BLaER1 treated with 17β-estradiol and CSF1 and Interleukin-3, amounts not matched to agents 10 nM and 100 nM (cell line): ENCODE data around the gene RASGEF1B.

Experiments
- H3K27ac ChIP-seq, 11 experiments: shearing (Covaris generic); formaldehyde crosslinking; 2 replicates each; pipeline ENCODE4 v1.8.1; 2022
- H3K27me3 ChIP-seq, 11 experiments: shearing (Covaris generic); formaldehyde crosslinking; 2 replicates each; pipeline ENCODE4 v1.8.1; 2022
- H3K36me3 ChIP-seq, 11 experiments: shearing (Covaris generic); formaldehyde crosslinking; 2 replicates each; pipeline ENCODE4 v1.8.1; 2022
- H3K4me1 ChIP-seq, 10 experiments: shearing (Covaris generic); formaldehyde crosslinking; 2 replicates each; pipeline ENCODE4 v1.8.1; 2022
- H3K4me2 ChIP-seq, 11 experiments: shearing (Covaris generic); formaldehyde crosslinking; 2 replicates each; pipeline ENCODE4 v1.8.1; 2022
- H3K4me3 ChIP-seq, 10 experiments: shearing (Covaris generic); formaldehyde crosslinking; 2 replicates each; pipeline ENCODE4 v1.8.1; 2022
- H3K9ac ChIP-seq, 11 experiments: shearing (Covaris generic); formaldehyde crosslinking; 2 replicates each; pipeline ENCODE4 v1.8.1; 2022
- H3K9me3 ChIP-seq, 11 experiments: shearing (Covaris generic); formaldehyde crosslinking; replicated peaks in 1 of 11; 2 replicates each; pipeline ENCODE4 v1.8.1; 2022
- H4K20me1 ChIP-seq, 11 experiments: shearing (Covaris generic); formaldehyde crosslinking; 2 replicates each; pipeline ENCODE4 v1.8.1; 2022
- Cebpa-rat ChIP-seq, 11 experiments: shearing (Covaris generic); IDR thresholded peaks; 2 replicates each; pipeline ENCODE4 v1.8.1; 2022

The RASGEF1B gene

DNA sequence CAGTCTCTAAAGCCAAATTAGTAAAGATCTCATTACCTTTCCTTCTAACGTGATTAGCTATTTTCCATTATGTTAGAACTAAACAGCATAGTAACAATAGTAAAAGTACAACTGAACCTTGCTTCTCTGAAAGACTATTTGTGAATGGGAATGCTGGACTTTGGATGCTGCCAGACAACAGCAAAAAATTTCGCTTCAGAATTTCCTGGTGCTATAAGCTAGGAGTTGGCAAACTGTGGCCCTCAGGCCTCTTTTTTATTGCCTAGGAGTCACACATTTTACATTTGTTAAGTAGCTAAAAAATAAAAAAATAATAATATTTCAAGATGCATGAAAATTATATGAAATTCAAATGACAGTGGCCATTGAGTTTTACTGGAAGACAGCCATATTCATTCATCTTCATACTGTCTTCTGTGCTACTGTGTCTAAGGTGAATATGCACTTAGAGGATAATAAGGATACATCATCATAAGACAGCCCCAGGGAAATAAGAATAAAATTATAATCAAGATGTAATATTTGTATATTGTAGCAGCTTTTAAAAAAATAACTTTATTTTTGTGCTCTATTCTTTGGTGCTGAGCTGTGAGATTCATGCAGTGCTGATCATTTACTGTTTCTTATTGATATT, 34.6 kb downstream of the RASGEF1B start:
- peaks cover 37 to 97% (median 69%) of the 10 kb centered on the region in 11 experiments; a peak in 21 of 22 replicates for H3K36me3 ChIP-seq
- H3K4me1 ChIP-seq = no peaks in the 10 kb centered on the region
- H3K9me3 ChIP-seq = peaks cover 0 to 5% (median 0%) of the 10 kb centered on the region in 11 experiments; a peak in 4 of 22 replicates
- H3K4me3 ChIP-seq = no peak overlapping the region
- H3K9ac ChIP-seq = no peak overlapping the region
- H3K4me2 ChIP-seq = no peak overlapping the region
- no peak for TF ChIP-seq Cebpa-rat (IDR thresholded peaks at IDR 0.05)
- H3K27me3 ChIP-seq = no peaks in the 10 kb centered on the region
- H4K20me1 ChIP-seq = peaks cover 0 to 89% (median 0%) of the 10 kb centered on the region in 11 experiments; a peak in 4 of 22 replicates
- no peak overlapping the region for H3K27ac ChIP-seq

DNA sequence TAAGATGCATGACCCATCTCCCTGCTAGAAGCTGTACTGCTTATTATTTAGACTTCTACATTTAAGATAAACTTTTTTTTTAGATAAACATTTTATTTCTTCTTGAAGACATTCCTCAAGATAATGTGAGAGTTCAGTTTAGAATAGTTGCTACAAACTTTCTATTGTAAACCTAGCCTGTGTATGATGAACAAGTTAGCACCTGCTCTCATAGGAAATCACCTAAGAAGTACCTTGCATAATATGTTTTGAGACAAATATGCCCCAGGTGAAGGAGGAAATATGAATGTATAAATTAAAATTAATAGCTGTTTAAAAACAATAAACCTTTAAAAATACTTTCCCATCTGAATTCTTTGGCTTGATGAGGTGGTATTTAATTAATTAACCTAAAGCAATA, 35.6 kb downstream of the RASGEF1B start:
- Histone ChIP-seq H3K4me3 (no peak overlapping the region), H3K9ac (no peak overlapping the region), H3K4me1 (no peaks in the 10 kb centered on the region), H3K9me3 (peaks cover 0 to 5% (median 0%) of the 10 kb centered on the region in 11 experiments; a peak in 4 of 22 replicates), H3K27ac (no peak overlapping the region), H3K36me3 (peaks cover 33 to 97% (median 68%) of the 10 kb centered on the region in 11 experiments; a peak in 21 of 22 replicates), H3K27me3 (no peaks in the 10 kb centered on the region), H3K4me2 (no peak overlapping the region), H4K20me1 (peaks cover 0 to 88% (median 0%) of the 10 kb centered on the region in 11 experiments; a peak in 4 of 22 replicates)
- no peak for TF ChIP-seq Cebpa-rat (IDR thresholded peaks at IDR 0.05)

DNA sequence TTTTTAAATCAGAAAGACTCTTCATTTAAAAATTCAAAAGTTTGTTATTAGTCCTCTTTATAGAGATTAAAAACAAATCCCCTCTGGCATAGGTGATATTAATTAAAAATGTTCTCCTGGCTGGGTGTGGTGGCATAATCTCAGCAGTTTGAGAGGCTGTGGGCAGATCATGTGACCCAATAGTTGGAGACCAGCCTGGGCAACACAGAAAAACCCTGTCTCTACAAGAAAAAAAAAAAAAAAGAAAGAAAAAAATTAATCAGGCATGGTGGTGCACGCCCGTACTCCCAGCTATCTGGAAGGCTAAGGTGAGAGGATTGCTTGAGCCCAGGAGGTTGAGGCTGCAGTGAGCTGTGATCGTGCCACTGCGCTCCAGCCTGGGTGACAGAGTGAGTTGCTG, 38.9 kb downstream of the RASGEF1B start:
- H3K4me2 ChIP-seq = no peak overlapping the region
- no peaks in the 10 kb centered on the region for H3K27me3 ChIP-seq
- no peak overlapping the region for H3K4me3 ChIP-seq
- H3K9ac ChIP-seq = no peak overlapping the region
- peaks cover 0 to 92% (median 0%) of the 10 kb centered on the region in 11 experiments; a peak in 6 of 22 replicates for H4K20me1 ChIP-seq
- H3K9me3 ChIP-seq = peaks cover 0 to 17% (median 12%) of the 10 kb centered on the region in 11 experiments; a peak in 13 of 22 replicates
- H3K36me3 ChIP-seq = peaks cover 39 to 97% (median 63%) of the 10 kb centered on the region in 11 experiments; a peak in 20 of 22 replicates
- no peak for TF ChIP-seq Cebpa-rat (IDR thresholded peaks at IDR 0.05)
- H3K27ac ChIP-seq = no peak overlapping the region
- H3K4me1 ChIP-seq = no peaks in the 10 kb centered on the region

DNA sequence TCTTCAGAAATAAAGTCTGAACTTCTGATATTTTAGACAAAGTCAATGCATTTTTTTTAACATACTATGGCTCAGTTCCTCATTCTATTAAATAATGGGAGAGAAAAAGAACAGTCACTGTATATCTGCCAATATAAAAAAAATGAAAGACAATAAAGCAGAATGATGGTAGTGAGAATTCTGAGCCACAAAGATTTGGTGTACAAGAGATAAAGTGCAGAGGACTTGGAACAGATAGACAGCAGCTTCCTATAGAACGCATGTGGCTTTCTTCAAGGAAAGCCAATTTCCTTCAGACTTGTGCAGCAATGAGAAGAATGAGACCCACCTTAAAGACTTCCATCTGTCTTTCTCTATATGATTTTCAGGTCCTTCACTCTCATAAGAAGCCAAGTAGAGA, 39.7 kb downstream of the RASGEF1B start:
- H3K4me2 ChIP-seq = no peak overlapping the region
- H3K27ac ChIP-seq = no peak overlapping the region
- H3K4me3 ChIP-seq = no peak overlapping the region
- peaks cover 0 to 17% (median 12%) of the 10 kb centered on the region in 11 experiments; a peak in 13 of 22 replicates for H3K9me3 ChIP-seq
- no peaks in the 10 kb centered on the region for H3K27me3 ChIP-seq
- H3K4me1 ChIP-seq = no peaks in the 10 kb centered on the region
- peaks cover 0 to 92% (median 0%) of the 10 kb centered on the region in 11 experiments; a peak in 6 of 22 replicates for H4K20me1 ChIP-seq
- TF ChIP-seq Cebpa-rat (IDR thresholded peaks at IDR 0.05) = no peak
- H3K9ac ChIP-seq = no peak overlapping the region
- peaks cover 39 to 97% (median 71%) of the 10 kb centered on the region in 11 experiments; a peak in 20 of 22 replicates for H3K36me3 ChIP-seq

DNA sequence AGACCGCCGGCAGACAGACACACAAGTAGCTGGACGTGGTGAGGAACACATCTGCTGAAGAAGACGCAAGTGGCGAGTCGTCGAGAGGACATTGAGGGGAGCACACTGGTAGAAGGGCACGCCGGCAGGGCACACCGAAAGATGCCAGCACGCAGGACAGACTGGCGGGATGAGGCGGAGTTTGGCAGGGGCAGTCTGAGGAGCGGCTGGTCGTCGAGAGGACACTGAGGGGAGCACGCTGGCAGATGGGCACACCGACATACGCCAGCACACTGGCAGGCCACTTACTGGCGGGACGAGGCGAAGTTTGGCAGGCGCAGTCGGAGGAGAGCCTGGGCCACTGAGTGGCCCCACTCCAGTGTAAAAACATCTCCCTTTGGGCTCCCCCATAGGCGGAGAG, 42.1 kb downstream of the RASGEF1B start:
- no peak overlapping the region for H3K4me2 ChIP-seq
- H3K4me3 ChIP-seq = no peak overlapping the region
- H4K20me1 ChIP-seq = peaks cover 0 to 96% (median 0%) of the 10 kb centered on the region in 11 experiments; a peak in 6 of 22 replicates
- H3K27me3 ChIP-seq = no peaks in the 10 kb centered on the region
- peaks cover 39 to 100% (median 79%) of the 10 kb centered on the region in 11 experiments; a peak in 20 of 22 replicates for H3K36me3 ChIP-seq
- H3K9me3 ChIP-seq = peaks cover 0 to 17% (median 12%) of the 10 kb centered on the region in 11 experiments; a peak in 13 of 22 replicates
- H3K4me1 ChIP-seq = no peaks in the 10 kb centered on the region; a peak in 1 of 20 replicates
- no peak overlapping the region for H3K27ac ChIP-seq
- TF ChIP-seq Cebpa-rat (IDR thresholded peaks at IDR 0.05) = no peak
- H3K9ac ChIP-seq = no peak overlapping the region

DNA sequence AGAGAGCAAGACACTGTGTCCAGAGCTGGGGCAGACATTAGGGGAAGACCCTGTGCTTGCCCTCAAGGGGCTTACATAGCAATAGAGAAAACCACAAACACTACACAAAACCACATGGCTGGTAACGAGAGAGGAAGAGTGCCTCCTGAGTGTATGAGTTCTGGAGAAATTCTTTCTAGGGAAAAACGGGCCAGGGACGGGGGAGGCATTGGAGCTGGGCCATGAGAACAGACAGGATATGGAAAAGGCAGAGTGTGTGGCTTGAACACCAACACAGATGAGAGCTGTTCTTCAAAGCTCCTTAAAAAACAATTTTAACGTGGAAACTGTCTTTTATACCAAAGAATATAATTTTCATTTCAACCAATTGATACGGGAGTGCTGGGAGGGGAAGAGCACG, 42.7 kb downstream of the RASGEF1B start:
- Histone ChIP-seq H3K27me3 (no peaks in the 10 kb centered on the region), H3K27ac (no peak overlapping the region), H4K20me1 (peaks cover 0 to 96% (median 0%) of the 10 kb centered on the region in 11 experiments; a peak in 6 of 22 replicates), H3K9me3 (peaks cover 0 to 17% (median 12%) of the 10 kb centered on the region in 11 experiments; a peak in 13 of 22 replicates), H3K4me3 (no peak overlapping the region), H3K36me3 (peaks cover 34 to 100% (median 73%) of the 10 kb centered on the region in 11 experiments; a peak in 20 of 22 replicates), H3K9ac (no peak overlapping the region), H3K4me2 (no peak overlapping the region), H3K4me1 (no peaks in the 10 kb centered on the region; a peak in 2 of 20 replicates)
- no peak for TF ChIP-seq Cebpa-rat (IDR thresholded peaks at IDR 0.05)

DNA sequence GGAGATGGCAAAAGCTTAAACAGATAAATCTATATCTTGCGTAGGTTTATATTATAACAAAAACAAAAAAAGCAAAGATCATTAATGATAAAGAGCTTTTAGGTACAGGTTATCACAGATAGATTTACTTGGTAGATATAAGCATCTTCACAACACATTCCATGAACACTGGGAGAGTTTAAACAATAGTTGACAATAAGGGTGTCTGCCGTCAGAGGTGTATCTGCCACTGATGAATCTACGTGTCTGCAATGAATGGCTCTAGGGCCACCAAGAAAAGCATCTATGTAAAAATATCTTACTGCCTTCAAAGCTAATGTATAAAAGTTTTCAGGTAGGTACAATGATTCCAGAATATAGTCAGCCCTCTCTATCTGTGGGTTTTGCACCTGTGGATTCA, 43.7 kb downstream of the RASGEF1B start:
- H3K4me2 ChIP-seq = no peak overlapping the region
- peaks cover 0 to 88% (median 0%) of the 10 kb centered on the region in 11 experiments; a peak in 6 of 22 replicates for H4K20me1 ChIP-seq
- no peaks in the 10 kb centered on the region for H3K27me3 ChIP-seq
- no peak for TF ChIP-seq Cebpa-rat (IDR thresholded peaks at IDR 0.05)
- H3K4me3 ChIP-seq = no peak overlapping the region
- H3K9ac ChIP-seq = no peak overlapping the region
- H3K36me3 ChIP-seq = peaks cover 28 to 91% (median 63%) of the 10 kb centered on the region in 11 experiments; a peak in 20 of 22 replicates
- peaks cover 0 to 5% (median 0%) of the 10 kb centered on the region in 10 experiments; a peak in 3 of 20 replicates for H3K4me1 ChIP-seq
- H3K9me3 ChIP-seq = peaks cover 0 to 17% (median 12%) of the 10 kb centered on the region in 11 experiments; a peak in 13 of 22 replicates
- H3K27ac ChIP-seq = no peak overlapping the region

DNA sequence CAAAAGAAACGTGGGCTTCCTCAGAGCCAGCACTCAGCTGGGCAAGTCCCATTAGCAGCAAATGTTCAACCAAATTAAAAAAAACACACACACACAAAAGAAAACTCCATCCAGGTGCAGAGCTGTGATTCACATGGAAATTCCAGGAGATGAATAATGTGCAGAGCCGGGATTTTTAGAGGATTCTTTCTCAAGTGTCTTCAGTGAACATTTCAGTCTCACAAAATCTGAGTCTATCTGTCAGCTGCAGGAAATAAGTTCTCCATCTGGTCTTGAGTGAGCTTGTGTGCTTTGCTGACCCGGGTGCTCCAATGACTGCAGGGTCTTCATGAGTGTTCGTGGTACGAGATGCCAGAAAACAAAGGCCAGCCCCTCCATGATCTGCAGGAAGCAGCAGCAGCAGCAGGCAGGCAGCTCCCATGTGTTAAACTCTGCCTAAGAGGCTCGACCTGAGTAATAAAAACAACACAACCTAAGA, 44.3 kb downstream of the RASGEF1B start:
- Histone ChIP-seq H3K4me1 (peaks cover 0 to 11% (median 0%) of the 10 kb centered on the region in 10 experiments; a peak in 4 of 20 replicates), H3K4me3 (no peak overlapping the region), H3K27ac (no peak overlapping the region), H3K9me3 (peaks cover 0 to 17% (median 12%) of the 10 kb centered on the region in 11 experiments; a peak in 13 of 22 replicates), H3K36me3 (peaks cover 26 to 85% (median 58%) of the 10 kb centered on the region in 11 experiments; a peak in 20 of 22 replicates), H3K27me3 (no peaks in the 10 kb centered on the region), H3K9ac (no peak overlapping the region), H4K20me1 (peaks cover 0 to 82% (median 0%) of the 10 kb centered on the region in 11 experiments; a peak in 6 of 22 replicates), H3K4me2 (no peak overlapping the region)
- TF ChIP-seq Cebpa-rat (IDR thresholded peaks at IDR 0.05) = no peak

DNA sequence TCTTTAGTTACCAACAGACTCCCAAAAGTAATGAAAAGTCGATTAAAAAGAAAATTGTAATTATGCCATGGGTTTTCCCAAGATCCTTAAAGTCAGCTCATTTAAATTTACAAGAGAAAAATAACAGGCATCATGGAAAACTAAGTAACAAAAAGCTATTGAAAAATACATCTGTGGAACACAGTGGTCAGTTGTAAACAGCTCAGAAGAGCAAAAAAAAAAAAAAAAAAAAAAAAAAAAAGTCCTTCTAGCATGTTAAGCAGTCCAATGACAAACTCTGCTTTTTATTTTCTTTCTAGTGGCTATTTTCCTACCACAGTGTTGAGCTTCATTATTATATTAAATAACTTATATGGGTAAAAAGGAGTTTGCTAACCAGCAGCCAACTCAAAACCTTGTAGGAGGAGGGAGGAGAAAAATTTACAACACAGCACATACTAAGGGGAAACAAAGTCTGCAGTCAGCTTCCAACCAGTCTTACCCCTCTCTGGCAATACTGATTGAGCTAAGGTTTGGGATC, 44.9 kb downstream of the RASGEF1B start:
- H4K20me1 ChIP-seq = peaks cover 0 to 77% (median 0%) of the 10 kb centered on the region in 11 experiments; a peak in 6 of 22 replicates
- no peaks in the 10 kb centered on the region for H3K27me3 ChIP-seq
- H3K4me2 ChIP-seq = no peak overlapping the region
- peaks cover 0 to 17% (median 0%) of the 10 kb centered on the region in 10 experiments; a peak in 6 of 20 replicates for H3K4me1 ChIP-seq
- H3K9me3 ChIP-seq = peaks cover 0 to 17% (median 12%) of the 10 kb centered on the region in 11 experiments; a peak in 13 of 22 replicates
- no peak for TF ChIP-seq Cebpa-rat (IDR thresholded peaks at IDR 0.05)
- H3K36me3 ChIP-seq = peaks cover 21 to 80% (median 53%) of the 10 kb centered on the region in 11 experiments; a peak in 20 of 22 replicates
- H3K4me3 ChIP-seq = no peak overlapping the region
- no peak overlapping the region for H3K9ac ChIP-seq
- H3K27ac ChIP-seq = no peak overlapping the region
